HG03342 (cell line): ENCODE results near the gene TSHZ2.
A peak's percentile ranks its signal among the peaks of the same experiment; 100 is the strongest.

ENCODE experiments used
- ATAC-seq: cut with Tn5 transposase; IDR thresholded peaks from one replicate; pipeline ENCODE4 v1.9.1; 2021; ENCODE audit warnings: mild to moderate bottlenecking, moderate library complexity; ENCODE audit not compliant: unreplicated experiment

TSHZ2 gene

GRCh38 chr20:53122853-53123252, 150.7 kb downstream of the TSHZ2 start:
- ATAC-seq = no peak

- ATAC-seq = no peak
These were observed 152.0 kb downstream of the TSHZ2 start for GRCh38 chr20:53124075-53124551.

GRCh38 chr20:53124803-53125202, 152.6 kb downstream of the TSHZ2 start:
- no peak for ATAC-seq

GRCh38 chr20:53126185-53126584, 154.0 kb downstream of the TSHZ2 start:
- no peak for ATAC-seq

GRCh38 chr20:53127027-53127426, 154.9 kb downstream of the TSHZ2 start:
- ATAC-seq = no peak

- ATAC-seq = no peak
These were observed 155.8 kb downstream of the TSHZ2 start for GRCh38 chr20:53128004-53128403.

GRCh38 chr20:53129563-53129962, 157.4 kb downstream of the TSHZ2 start:
- no peak for ATAC-seq

- no peak for ATAC-seq
These were observed 158.6 kb downstream of the TSHZ2 start for GRCh38 chr20:53130795-53131194.

GRCh38 chr20:53133125-53133524, 161.0 kb downstream of the TSHZ2 start:
- no peak for ATAC-seq

- no peak for ATAC-seq
These were observed 161.5 kb downstream of the TSHZ2 start for GRCh38 chr20:53133628-53134027.

GRCh38 chr20:53136473-53136872, 164.3 kb downstream of the TSHZ2 start:
- no peak for ATAC-seq

- peak; percentile 91 for ATAC-seq
These were observed 166.5 kb downstream of the TSHZ2 start for GRCh38 chr20:53138454-53139262.

- ATAC-seq = no peak
These were observed 169.3 kb downstream of the TSHZ2 start for GRCh38 chr20:53141201-53142050.

- ATAC-seq = no peak
These were observed 170.3 kb downstream of the TSHZ2 start for GRCh38 chr20:53142225-53143127.

- ATAC-seq = no peak
These were observed 174.2 kb downstream of the TSHZ2 start for GRCh38 chr20:53146201-53146891.

GRCh38 chr20:53148771-53149147, 176.6 kb downstream of the TSHZ2 start:
- no peak for ATAC-seq

GRCh38 chr20:53149148-53149889, 177.2 kb downstream of the TSHZ2 start:
- no peak for ATAC-seq

- no peak for ATAC-seq
These were observed 177.7 kb downstream of the TSHZ2 start for GRCh38 chr20:53149890-53150205.

- no peak for ATAC-seq
These were observed 178.4 kb downstream of the TSHZ2 start for GRCh38 chr20:53150532-53150931.

GRCh38 chr20:53152228-53152627, 180.1 kb downstream of the TSHZ2 start:
- no peak for ATAC-seq
